Measurements from ENCODE around the gene PHACTR3.

The PHACTR3 gene

DNA sequence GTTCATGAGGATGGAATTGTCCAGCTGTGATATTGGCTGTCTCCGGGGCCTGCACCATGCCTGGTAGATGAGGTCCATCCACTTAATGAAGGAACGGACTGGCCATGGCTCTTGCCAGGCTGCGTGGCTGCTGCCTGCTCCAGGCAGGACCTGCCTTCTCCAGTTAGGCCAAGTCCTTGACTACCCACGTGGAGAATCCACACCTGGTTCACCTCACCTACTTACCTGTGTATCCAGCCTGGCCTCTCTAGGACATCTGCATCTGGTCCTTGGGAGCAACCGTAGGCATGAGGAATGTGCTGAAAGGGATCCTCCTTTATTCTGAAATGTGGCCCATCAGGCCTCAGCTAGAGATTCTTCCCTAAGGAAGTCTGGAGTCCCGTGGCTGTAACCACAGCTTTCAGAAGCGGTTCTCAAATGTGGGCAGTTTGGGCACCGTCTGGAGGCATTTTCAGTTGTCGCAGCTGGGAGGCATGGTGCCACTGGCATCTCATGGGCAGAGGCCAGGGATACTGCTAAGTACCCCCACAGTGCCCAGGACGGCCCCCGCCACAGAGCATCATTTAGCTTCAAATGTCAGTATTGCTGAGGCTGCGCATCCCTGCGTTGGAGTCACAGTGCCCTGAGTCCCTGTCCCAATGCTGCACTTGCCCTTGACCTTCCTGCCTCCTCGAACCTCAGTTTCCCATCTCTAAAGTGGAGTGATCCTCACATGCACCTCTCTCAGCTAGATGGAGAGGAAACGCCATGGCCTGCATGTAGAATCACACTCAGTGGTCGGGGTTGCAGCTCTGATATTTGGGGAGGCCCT lies 67.5 kb downstream of the PHACTR3 start:
- no peak for DNase-seq (ENCODE audit: low spot score)

DNA sequence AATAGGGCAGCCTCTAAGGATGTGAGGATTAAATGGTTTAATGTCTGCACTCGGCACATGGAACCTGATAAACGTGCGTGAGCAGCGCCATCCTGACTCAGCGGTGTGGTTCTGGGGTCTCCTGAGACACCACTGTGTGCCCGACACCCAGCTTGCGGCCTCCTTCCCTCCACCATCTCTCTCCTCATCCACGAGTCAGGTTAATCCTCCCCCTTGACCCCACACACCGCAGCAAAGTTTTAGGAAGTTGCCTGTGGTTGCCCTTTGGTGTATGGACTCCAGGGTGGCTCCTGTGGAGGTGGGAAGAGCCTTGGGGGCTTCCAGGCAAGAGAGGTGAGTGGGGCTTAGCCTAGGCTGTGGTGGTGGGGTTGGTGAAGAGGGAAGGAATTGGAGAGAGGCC lies 68.2 kb downstream of the PHACTR3 start:
- DNase-seq (ENCODE audit: low spot score): no peak

DNA sequence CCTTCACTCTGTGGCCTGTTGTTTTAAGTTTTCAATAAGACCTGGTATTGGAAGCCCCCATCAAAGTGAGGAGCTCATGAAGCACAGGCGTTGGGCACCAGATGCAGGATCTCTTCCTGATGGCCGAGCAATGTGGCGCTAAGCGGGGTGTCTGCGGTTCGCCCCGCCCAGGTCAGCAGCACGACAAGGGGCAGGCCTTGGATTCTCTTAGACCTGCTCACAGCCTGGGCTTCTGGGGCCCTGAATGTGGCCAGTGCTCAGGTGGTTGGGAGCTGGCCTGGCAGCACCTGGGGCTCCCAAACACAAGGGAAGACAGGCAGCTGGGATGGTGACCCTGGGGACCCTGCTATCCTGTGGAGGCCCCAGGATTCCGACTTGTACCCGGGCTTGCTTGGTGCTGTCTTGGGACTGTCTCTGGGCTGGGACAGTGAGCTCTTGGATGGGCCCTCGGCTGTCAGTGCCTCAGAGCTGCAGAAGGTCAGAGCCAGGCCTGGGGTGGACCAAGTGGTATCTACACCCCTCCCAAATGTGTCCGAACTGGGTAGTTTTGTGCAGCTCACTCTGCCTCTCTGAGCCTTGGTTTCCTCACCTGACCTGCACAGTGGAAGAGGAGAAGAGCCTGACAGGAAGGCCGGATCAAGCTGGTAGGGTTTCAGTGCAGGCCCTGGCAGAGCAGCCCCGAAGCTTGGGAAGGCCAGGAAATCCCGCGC lies 69.1 kb downstream of the PHACTR3 start:
- no peak for DNase-seq (ENCODE audit: low spot score)

DNA sequence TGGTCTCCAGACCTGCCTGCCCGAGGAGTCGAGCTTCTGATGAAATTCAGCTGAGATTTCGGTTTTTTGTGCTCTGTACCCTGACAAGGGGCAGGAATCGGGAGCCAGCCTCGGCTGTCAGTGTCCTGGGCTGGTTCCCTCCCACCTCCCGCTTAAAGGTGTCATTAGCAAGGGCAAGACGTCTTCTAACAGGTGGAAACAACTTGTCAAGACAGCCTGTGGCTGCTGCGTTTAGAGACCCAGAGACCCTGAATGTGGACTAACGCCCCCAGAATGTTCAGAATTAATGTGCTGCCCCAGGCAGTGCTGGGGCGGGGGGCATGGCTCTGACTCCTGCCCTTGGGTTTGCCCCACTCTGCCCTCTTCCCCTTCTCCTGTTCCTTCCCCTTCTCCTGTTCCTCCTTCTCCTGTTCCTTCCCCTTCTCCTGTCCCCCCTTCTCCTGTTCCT lies 69.7 kb downstream of the PHACTR3 start:
- no peak for DNase-seq (ENCODE audit: low spot score)

DNA sequence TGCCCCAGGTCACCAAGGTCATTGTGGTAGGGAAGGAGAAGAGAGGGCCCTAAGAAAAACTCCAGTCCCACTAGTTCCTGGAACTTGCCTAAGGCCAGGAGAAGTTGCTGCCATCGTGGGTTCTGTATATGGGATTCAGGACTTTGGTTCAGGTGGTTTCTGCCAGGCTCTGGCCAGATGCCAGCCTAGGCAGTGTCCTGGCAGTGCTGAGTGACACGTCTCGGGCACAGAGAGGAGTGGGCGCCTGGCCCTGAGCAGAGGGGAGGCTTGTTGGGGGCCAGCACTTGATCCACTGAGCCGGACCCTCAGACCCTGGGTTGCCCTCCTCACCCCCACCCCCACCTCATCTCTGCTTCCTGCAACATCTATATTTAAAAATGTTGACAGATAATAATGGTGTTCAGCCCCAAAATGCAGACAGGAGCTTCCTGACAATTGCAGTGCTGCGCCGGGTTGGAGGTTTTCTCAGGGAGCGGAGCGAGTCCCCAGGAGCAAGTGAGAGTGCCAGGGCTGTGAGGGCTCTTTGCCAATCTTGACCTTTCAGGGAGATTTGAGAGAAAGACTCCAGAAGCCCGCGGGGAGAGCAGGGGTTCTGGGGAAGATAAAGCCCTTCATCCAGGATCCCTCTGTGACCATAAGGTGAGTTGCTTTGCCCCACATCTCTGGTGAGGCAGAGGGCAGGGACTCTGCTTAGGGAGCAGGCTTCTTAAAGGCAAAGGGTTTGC lies 71.9 kb downstream of the PHACTR3 start:
- DNase-seq (ENCODE audit: low spot score): no peak

DNA sequence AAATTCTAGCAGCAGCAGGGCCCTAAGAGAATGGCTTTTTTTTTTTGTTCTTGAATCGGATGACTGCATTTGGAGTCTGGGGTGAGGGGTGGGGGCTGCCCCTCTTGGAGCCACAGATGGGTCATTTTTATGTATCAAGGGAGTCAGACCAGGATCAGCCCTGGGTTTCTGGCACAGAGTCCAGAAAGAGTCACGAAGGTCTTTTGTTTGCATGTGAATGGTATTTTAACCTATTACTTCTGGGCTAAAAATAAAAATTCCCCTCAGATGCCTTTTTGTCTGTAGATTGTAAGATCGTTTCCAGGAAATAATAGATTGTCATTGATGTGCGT lies 72.5 kb downstream of the PHACTR3 start:
- DNase-seq (ENCODE audit: low spot score): no peak

DNA sequence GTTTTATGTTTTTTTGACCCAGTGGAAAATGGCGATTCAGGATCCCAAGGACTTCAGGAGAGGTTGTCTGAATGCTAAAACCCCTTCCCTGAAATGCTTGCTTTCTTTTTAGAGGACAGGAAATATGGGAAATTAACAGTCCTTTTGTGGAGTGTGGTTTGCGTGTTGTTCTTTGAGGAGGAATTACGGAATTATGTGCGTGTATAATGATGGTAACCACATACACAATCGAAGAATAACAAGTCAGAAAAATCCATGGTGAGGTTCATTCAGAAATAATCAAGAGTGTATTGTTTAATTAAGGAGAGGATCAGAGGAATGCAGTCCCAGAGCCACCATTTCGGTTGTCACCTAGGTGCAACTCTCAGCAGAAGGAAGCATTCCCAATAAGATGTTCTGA lies 73.2 kb downstream of the PHACTR3 start:
- DNase-seq (ENCODE audit: low spot score): no peak

DNA sequence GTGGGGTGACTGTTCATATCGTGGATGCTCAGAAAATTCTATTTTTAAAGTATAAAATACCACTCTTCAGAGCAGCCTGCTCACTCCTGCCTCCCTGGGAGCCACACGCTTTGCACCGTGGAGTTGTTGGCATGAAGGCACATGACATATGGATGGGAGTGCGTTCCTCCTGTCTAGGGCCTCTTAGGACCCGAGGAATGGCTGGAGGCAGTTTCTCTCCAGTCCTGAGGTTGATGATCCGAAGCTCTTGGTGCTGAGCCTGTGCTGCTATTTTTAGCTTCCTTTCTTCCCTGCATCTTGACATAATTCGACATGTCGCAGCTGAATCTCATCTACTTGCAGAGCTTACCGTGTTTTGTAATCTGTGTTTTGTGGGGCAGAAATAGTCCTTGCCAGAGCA lies 73.9 kb downstream of the PHACTR3 start:
- DNase-seq (ENCODE audit: low spot score): no peak

DNA sequence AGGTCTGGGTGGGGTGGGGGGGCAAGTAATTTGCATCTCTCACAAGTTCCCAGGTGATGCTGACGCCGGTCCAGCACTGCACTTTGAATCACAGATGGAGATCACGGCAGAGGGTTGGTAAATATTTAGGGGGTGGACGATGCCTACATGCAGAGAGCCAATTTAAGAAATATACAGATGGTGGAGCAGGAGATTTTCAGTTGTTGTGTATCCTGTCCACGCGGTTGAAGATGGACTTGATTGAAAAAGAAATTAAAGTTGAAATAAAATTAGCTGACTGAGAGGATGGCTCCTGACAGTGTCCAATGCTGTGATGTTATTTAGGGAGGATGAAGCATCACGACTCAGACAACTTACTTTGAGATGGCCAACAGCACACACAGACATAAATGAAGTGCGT lies 74.6 kb downstream of the PHACTR3 start:
- no peak for DNase-seq (ENCODE audit: low spot score)

DNA sequence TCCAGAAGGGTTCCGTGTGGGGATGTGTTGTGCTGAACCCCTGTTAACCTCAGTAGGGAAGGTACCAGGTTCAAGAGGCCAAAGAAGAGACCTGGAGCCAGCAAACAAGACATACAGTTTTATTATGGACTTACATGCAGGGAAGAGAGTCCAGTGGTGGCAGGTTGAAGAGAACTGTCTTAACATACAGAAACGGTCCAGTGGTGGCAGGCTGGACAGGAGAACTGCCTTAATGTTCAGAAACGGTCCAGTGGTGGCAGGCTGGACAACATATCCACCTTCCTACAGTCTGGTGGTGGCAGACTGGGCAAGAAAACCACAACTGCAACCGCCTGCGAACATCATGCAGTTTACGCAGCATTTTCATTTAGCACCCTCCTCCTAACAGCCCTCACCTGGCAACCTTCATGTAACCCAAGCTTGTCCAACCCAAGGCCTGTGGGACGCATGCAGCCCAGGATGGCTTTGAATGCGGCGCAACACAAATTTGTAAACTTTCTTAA lies 75.9 kb downstream of the PHACTR3 start:
- DNase-seq (ENCODE audit: low spot score): no peak

DNA sequence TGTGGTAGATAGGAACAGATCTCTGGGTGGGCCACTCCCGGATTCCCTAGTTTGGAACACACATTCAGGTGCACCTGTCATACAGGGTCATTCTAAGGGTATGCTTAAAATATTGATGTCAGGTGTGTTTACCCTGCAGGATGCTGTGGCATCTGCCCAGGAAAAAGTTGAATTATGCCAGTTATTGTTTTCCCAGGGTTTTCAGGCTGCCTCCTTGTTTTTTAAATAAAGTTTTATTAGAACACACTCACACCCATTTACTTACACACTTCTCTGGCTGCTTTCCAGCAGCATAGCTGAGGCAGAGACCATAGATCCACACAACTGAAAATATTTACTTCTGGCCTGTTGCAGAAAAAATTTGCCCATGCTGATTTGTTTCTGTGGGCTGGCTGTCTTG lies 76.5 kb downstream of the PHACTR3 start:
- DNase-seq (ENCODE audit: low spot score): no peak

DNA sequence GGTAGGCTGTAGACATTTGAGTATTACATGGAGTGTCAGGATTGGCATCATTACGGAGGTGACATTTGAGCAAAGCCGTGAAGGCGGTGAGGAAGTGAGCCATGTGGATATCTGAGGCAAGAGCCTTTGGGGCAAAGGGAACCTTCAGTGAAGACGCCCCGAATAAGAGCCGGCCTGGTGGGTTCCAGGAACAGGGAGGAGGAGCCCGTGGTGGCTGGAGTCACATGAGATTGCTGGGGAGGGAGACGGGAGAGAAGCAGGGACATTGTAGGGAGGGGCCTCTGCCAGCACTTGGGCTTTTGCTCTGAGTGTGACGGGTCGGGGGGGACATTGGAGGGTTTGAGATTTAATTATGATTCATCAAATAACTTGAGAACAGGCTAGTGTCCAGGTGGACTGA lies 78.3 kb downstream of the PHACTR3 start:
- DNase-seq (ENCODE audit: low spot score): no peak

DNA sequence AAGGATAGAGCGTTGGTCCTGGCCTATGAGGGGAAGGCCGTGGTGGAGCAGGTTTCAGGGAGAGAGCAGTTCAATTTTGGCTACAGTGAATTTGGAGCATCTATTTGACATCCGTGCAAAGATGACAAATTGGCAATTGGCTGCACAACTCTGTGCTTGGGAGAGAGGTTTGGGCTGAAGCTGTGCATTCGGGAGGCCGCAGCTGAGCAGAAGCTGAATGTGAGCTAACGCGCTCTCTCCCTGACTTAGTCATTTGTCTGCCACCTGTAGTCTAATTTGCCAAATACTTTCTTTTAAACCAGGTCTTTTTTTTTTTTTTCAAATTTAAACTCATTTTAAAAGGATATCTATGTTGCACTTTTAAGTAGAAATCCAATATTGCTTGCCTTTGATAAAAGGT lies 78.8 kb downstream of the PHACTR3 start:
- no peak for DNase-seq (ENCODE audit: low spot score)

DNA sequence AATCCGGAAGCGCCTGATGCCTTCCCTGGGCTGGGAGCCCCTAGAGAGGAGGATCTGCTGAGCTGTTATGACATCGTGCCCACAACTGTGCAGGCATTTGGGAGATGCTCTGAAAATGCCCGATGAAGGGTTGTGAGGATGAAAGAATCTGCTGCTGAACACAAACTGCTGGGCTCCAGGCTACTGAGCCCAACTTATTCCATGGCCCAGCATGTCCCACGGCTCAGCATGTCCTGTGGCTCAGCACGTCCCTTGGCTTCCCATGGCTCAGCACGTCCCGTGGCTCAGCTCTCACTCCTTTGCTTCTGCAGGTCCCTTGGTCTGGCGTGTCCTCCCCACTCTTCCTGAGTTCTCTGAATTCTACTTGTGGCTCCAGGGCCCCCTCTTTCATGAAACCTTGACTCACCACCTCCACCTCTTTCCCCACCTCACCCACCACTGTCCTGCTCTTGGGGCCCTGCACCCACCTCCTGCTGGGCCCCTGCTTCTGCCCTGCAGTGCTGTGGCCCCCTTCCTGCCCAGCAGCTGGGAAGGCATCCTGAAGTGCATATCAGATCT lies 80.4 kb downstream of the PHACTR3 start:
- no peak for DNase-seq (ENCODE audit: low spot score)

DNA sequence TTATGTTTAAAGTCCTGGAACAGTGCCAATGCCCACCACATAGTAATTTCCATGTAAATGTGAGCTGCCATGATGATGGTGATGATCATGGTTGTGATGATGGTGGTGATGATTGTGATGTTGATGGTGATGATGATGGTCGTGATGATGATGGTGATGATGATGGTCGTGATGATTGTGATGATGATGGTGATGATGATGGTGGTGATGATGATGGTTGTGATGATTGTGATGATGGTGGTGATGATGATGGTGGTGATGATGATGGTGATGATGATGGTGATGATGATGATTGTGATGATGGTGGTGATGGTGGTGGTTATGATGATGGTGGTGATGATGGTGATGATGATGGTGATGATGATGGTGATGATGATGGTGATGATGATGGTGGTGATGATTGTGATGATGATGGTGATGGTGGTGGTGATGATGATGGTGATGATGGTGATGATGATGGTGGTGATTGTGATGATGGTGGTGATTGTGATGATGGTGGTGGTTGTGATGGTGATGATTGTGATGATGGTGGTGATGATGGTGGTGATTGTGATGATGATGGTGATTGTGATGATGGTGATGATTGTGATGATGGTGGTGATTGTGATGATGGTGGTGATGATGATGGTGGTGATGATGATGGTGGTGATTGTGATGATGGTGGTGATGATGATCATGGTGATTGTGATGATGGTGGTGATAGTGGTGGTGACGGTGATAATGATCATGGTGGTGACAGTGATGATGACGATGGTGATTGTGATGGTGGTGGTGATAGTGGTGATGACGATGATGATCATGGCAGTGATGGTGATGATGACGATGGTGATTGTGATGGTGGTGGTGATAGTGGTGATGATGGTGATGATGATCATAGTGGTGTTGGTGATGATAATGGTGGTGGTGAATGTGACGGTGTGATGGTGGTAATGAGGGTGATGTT lies 82.3 kb downstream of the PHACTR3 start:
- no peak for DNase-seq (ENCODE audit: low spot score)

DNA sequence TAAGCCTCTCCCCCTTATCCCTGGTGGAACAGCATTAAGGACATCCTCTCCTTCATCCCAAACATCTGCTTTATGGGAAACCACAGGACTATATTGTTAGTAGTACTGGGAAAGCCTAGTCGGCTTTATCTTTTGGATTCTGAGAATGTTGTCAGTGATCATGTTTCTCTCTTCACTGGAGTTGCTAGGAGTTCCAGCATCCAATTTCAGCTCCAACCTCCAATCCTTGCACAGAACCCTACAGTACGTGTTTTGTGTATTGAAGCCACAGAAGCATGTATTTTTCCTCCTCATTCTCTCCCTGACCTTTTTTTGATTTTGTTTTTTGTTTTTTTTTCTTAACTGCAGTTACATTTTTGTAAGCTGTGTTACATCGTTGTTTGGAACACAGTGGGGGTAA lies 84.0 kb downstream of the PHACTR3 start:
- DNase-seq (ENCODE audit: low spot score): no peak

DNA sequence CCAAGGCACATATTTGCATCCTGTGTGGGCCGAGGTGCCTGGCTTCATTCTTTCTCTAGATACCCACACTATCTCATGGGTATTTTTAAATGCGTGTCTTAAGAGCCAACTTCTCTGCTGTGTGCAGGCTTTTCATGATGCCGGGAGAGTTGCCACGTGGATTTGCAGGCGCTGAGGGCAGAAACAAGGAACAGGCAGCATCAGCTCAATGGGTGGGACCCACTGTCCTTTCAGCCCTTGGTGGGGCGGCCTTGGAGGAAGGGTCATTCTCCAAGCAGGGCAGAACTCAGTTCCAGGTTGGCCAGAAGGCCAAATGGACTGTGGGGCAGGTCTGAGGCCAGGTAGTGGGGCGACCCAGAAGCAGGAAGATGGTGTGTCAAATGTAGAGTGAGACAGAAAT lies 84.7 kb downstream of the PHACTR3 start:
- no peak for DNase-seq (ENCODE audit: low spot score)

DNA sequence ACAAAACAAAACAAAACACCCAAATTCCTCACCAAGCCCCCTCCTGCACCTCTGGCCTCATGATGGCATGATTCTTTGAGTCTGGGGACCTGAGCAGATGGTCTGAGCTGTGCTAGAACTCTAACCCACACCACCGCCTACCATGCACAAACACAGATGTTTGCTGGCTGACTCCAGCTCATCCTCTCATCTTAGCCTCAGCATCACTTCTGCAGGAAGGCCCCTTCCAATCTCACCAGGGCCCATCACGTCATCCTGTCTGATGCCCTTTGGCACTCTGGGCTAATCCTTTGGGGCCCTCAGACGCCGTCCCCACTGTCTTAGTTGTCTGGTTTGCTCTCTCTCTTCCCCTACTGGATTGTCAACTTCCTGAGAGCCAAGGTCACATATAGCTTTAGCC lies 85.8 kb downstream of the PHACTR3 start:
- no peak for DNase-seq (ENCODE audit: low spot score)

DNA sequence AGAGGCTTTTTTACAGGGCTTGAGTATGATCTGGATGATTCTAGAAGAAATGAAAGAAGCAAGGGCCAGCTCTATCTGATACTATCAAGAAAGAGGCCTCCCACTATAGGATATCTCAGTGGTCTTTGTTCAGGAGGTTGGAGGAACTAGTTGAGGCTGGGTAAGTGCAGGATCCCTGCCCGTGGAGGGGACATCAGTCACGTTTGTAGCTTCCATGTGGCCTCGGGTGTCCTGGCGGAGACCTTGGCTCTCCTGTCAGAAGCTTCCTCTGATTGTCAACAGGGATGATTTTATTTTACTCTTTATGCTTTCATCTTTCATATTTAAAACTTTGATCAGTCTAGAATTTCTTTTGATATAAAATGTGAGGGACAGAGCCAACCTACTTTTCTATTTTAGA lies 86.6 kb downstream of the PHACTR3 start:
- DNase-seq (ENCODE audit: low spot score): no peak

DNA sequence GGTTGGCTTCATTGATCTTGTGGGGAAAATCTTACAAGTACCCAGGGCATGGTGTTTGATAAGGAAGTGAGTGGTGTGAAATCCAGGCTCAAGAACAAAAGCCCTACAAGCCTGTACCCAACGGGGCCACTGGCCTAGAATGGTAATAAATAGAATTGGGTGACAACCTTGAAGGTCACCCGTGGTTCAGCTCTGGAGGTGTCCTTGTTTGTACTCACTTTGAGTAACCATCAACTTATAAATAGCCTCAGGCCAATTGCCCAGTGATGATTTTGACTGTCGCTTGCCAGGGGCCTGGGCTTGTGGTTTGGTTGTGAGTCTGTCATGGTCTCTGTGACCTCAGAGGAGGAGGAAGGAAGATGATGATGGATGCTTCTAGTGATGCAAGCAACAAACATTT lies 87.8 kb downstream of the PHACTR3 start:
- DNase-seq (ENCODE audit: low spot score): no peak

DNA sequence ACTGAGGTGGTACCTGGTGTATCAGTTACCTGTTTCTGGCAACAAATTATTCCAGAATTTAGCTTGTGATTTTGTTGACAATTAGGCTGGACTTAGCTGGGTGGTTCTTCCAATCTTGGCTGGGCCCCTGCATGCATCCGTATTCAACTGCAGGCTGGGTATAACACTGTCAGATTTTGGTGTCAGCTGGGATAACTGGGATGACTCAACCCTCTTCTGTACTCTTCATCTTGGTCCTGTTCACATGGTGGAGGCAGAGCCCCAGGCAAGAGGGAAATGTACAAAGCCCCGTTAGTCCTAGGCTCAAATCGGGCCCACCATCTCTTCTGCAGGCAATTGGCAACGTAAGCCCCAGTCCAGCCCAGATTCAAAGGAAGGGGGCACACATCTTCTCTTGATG lies 89.2 kb downstream of the PHACTR3 start:
- DNase-seq (ENCODE audit: low spot score): no peak

DNA sequence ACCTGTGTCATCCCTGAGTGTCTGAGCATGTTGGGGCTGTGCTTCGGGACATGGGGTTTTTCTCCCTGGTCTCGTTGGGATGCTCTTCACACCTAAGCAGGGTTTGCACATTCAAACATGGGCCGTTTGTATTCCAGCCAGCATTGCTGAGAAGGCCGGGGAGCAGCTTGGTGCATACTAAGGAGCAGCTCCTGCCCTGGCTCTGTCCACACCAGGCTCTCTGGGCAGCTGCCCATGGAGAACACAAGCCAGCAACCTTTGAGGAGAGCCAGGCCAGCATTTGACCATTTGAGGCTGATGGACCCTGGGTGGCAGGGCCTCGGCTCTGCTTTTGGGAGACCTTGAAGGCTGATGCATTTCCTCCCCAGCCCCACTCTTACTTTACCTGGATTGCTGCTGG lies 92.1 kb downstream of the PHACTR3 start:
- no peak for DNase-seq (ENCODE audit: low spot score)
